Activated CD4-positive, alpha-beta T cell treated with anti-CD3 and anti-CD28 coated beads, Interleukin-2, amount 10 ng/mL, durations not matched to agents 7 days and 5 days (primary cell): ENCODE results near the gene PCDH8. TPM values are rescaled to one million over a fixed set of nuclear protein-coding genes. Genes with fewer than 3 reads are reported as not detected.

Experiments
- CTCF ChIA-PET: fragments of 350-600 bp; sonication (Branson Sonifier 250); formaldehyde crosslinking; loops from one replicate; lab custom pipeline; 2021; ENCODE audit warnings: antibody characterized with exemption; lab: Charles Lee
- POLR2A ChIA-PET: fragments of 350-600 bp; sonication (Branson Sonifier 250); formaldehyde crosslinking; loops from one replicate; lab custom pipeline; 2021; ENCODE audit warnings: antibody characterized with exemption; lab: Charles Lee
- DNase-seq: peaks from one replicate; pipeline ENCODE4 v3.0.0-alpha.2; 2020
- H3K27ac Mint-ChIP-seq: one replicate; pipeline ENCODE4 v1.8.0; 2021; ENCODE audit warnings: mild to moderate bottlenecking, moderate library complexity, mixed read lengths
- H3K27me3 Mint-ChIP-seq: one replicate; pipeline ENCODE4 v1.8.0; 2021; ENCODE audit warnings: mixed read lengths
- H3K36me3 Mint-ChIP-seq: one replicate; pipeline ENCODE4 v1.8.0; 2021; ENCODE audit warnings: low read depth, mixed read lengths
- H3K4me1 Mint-ChIP-seq: one replicate; pipeline ENCODE4 v1.8.0; 2021; ENCODE audit warnings: mixed read lengths
- H3K4me3 Mint-ChIP-seq: one replicate; pipeline ENCODE4 v1.8.0; 2021; ENCODE audit warnings: mild to moderate bottlenecking, moderate library complexity, mixed read lengths
- H3K9me3 Mint-ChIP-seq: one replicate; pipeline ENCODE4 v1.8.0; 2021; ENCODE audit warnings: mixed read lengths
- microRNA-seq: library from miRNA; unstranded; fragments of <30 nt; microRNA quantifications from one replicate; pipeline ENCODE4 v1.2.0, GENCODE V29; 2021; ENCODE audit warnings: borderline microRNAs expressed, borderline replicate concordance
- total RNA-seq, 2 experiments: library from RNA; stranded (reverse); gene quantifications; one replicate each; pipeline ENCODE4 v1.2.3, GENCODE V29; 2021

Gene PCDH8
- total RNA-seq, 2 experiments from 2014 or later: not detected

GRCh38 chr13:52797176-52797575 is 51.3 kb downstream of the PCDH8 start:
- CTCF ChIA-PET: interaction anchor here (1.5 kb wide), 1 partner anchor 9 kb away, joined by 3 read pairs; no protein-coding TSS in a partner anchor
- Mint-ChIP-seq H3K4me3 (no peak overlapping the region), H3K36me3 (no peaks in the 10 kb centered on the region), H3K4me1 (no peaks in the 10 kb centered on the region), H3K27ac (no peak overlapping the region), H3K27me3 (peaks cover 3% of the 10 kb centered on the region), H3K9me3 (no peaks in the 10 kb centered on the region)
- POLR2A ChIA-PET: no interaction called here
- DNase-seq: no peak

DNA sequence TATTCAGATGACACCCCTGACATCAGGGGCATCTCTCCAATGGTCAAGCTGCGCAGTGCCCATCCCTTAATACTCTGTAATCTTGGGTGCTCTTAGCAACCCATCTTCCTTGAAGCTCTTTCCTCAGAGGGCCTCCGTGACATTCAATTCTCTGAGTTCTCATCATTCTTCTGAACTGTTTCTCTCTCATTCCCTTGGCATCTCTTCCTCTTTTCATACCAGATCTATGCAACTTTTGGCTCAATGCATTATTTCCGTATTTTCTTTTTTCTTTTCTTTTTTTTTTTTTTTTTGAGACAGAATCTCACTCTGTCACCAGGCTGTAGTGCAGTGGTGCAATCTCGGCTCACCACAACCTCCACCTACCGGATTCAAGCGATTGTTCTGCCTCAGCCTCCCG is 53.9 kb downstream of the PCDH8 start:
- DNase-seq: no peak
- CTCF ChIA-PET: no interaction called here
- H3K27me3 Mint-ChIP-seq: peaks cover 3% of the 10 kb centered on the region
- no peaks in the 10 kb centered on the region for H3K4me1 Mint-ChIP-seq
- no peaks in the 10 kb centered on the region for H3K36me3 Mint-ChIP-seq
- no peak overlapping the region for H3K4me3 Mint-ChIP-seq
- no peak overlapping the region for H3K27ac Mint-ChIP-seq
- POLR2A ChIA-PET: no interaction called here
- H3K9me3 Mint-ChIP-seq: no peaks in the 10 kb centered on the region

GRCh38 chr13:52793515-52794061 is 54.9 kb downstream of the PCDH8 start:
- DNase-seq: no peak
- no peak overlapping the region for H3K27ac Mint-ChIP-seq
- ChIA-PET CTCF (interaction anchor here (1.6 kb wide), 1 partner anchor 10 kb away, joined by 4 read pairs; no protein-coding TSS in a partner anchor), POLR2A (no interaction called here)
- no peaks in the 10 kb centered on the region for H3K4me1 Mint-ChIP-seq
- H3K36me3 Mint-ChIP-seq: no peaks in the 10 kb centered on the region
- H3K27me3 Mint-ChIP-seq: peaks cover 2% of the 10 kb centered on the region
- H3K9me3 Mint-ChIP-seq: no peaks in the 10 kb centered on the region
- no peak overlapping the region for H3K4me3 Mint-ChIP-seq

Small RNA genes lying within 50 kb of the gene (microRNA-seq; reads per million reads assigned to microRNA genes)
- not detected for gene MIR759

Other genes starting within 250 kb of the PCDH8 start
- gene HNRNPA1L2, start 206.2 kb downstream of the PCDH8 start, total RNA-seq: 1 to 10 TPM; 7.9 to 9.1 TPM
- gene SUGT1, start 195.8 kb downstream of the PCDH8 start, total RNA-seq: 10 to 100 TPM; 44.0 to 48.3 TPM
- gene CNMD, start 108.8 kb downstream of the PCDH8 start, total RNA-seq: not detected
- gene OLFM4, start 180.2 kb upstream of the PCDH8 start, total RNA-seq: not detected